Ovary (tissue), 3 donors: ENCODE data around the gene GSTM2.

Source experiments
- EP300 ChIP-seq: sonication (generic); formaldehyde crosslinking; IDR thresholded peaks from one replicate; pipeline ENCODE4 v1.6.1; 2017; ENCODE audit warnings: antibody characterized with exemption
- POLR2A ChIP-seq: fragments of 450-650 bp; IDR thresholded peaks from one replicate; pipeline ENCODE4 v1.6.1; 2017; ENCODE audit warnings: antibody characterized with exemption, mild to moderate bottlenecking, moderate library complexity
- TF ChIP-seq, protein P1 (sequence below), 3 donors: fragments of 450-650 bp in 2 of 3; fragments of 200-600 bp in 1 of 3; IDR thresholded peaks; one replicate each; pipeline versions ENCODE4 v1.5.1 to v1.8.0; 2016 to 2022; ENCODE audit warnings: antibody characterized with exemption in 3 of 3, mild to moderate bottlenecking in 1 of 3
- donor health status: DM: no; HTN: no; CAD: no.

- TF ChIP-seq, protein P1, sequence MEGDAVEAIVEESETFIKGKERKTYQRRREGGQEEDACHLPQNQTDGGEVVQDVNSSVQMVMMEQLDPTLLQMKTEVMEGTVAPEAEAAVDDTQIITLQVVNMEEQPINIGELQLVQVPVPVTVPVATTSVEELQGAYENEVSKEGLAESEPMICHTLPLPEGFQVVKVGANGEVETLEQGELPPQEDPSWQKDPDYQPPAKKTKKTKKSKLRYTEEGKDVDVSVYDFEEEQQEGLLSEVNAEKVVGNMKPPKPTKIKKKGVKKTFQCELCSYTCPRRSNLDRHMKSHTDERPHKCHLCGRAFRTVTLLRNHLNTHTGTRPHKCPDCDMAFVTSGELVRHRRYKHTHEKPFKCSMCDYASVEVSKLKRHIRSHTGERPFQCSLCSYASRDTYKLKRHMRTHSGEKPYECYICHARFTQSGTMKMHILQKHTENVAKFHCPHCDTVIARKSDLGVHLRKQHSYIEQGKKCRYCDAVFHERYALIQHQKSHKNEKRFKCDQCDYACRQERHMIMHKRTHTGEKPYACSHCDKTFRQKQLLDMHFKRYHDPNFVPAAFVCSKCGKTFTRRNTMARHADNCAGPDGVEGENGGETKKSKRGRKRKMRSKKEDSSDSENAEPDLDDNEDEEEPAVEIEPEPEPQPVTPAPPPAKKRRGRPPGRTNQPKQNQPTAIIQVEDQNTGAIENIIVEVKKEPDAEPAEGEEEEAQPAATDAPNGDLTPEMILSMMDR (IDR thresholded peaks at IDR 0.05) = no peak
- no peak for TF ChIP-seq POLR2A
- no peak for TF ChIP-seq EP300
Measured at GRCh38 chr1:109625176-109625575, 42.7 kb upstream of the GSTM2 start.
